ENCODE results near the gene LINC01488. TPM values are rescaled to one million over a fixed set of nuclear protein-coding genes. Genes with fewer than 3 reads are reported as not detected.

LINC01488 gene
- total RNA-seq, 1 donor from 2014 or later, result not detected

DNA sequence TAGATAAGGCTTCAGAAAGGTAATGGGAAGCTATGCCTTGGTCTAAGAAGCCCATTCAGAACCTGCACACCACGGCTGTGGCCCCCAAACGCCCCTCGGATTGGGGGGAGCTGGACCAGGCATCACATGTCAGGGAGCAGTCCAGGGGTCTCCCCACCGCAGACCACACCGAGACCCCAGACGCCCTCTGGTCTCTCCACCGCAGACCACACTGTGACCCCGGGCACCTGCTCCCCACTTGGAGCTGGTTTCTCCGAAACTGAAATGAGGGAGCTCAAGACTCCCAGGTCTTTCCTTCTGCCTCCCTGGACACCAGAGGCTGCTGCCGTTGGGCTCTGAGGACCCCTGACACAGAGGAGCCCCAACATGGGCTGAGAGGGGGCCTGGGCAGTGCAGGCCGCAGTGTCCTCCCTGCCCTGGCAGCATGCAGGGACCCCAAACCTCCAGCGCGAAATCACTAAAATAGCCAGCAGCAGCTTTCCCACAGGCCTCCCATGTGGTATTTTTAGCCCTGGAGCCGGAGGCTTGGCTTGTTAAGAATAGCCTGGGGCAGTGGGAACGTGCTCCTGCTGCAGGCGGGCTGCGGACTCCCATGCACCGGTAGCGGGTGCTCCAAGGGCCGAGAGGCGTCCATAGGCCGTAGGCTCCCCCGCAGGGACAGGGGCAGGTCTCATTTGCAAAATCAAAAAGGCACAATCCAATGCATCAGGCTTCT is 7.7 kb downstream of the LINC01488 start:
- Histone ChIP-seq H3K4me3 (no peak overlapping the region), H3K36me3 (no peaks in the 10 kb centered on the region), H3K4me1 (no peaks in the 10 kb centered on the region), H3K9me3 (no peaks in the 10 kb centered on the region), H3K27me3 (no peaks in the 10 kb centered on the region), H3K27ac (no peak overlapping the region)
- intact Hi-C loops (cut with DNase I), result no loop called here
- ATAC-seq (no peak), DNase-seq (no peak)
- TF ChIP-seq, protein P1, sequence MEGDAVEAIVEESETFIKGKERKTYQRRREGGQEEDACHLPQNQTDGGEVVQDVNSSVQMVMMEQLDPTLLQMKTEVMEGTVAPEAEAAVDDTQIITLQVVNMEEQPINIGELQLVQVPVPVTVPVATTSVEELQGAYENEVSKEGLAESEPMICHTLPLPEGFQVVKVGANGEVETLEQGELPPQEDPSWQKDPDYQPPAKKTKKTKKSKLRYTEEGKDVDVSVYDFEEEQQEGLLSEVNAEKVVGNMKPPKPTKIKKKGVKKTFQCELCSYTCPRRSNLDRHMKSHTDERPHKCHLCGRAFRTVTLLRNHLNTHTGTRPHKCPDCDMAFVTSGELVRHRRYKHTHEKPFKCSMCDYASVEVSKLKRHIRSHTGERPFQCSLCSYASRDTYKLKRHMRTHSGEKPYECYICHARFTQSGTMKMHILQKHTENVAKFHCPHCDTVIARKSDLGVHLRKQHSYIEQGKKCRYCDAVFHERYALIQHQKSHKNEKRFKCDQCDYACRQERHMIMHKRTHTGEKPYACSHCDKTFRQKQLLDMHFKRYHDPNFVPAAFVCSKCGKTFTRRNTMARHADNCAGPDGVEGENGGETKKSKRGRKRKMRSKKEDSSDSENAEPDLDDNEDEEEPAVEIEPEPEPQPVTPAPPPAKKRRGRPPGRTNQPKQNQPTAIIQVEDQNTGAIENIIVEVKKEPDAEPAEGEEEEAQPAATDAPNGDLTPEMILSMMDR (IDR thresholded peaks at IDR 0.05), result no peak

DNA sequence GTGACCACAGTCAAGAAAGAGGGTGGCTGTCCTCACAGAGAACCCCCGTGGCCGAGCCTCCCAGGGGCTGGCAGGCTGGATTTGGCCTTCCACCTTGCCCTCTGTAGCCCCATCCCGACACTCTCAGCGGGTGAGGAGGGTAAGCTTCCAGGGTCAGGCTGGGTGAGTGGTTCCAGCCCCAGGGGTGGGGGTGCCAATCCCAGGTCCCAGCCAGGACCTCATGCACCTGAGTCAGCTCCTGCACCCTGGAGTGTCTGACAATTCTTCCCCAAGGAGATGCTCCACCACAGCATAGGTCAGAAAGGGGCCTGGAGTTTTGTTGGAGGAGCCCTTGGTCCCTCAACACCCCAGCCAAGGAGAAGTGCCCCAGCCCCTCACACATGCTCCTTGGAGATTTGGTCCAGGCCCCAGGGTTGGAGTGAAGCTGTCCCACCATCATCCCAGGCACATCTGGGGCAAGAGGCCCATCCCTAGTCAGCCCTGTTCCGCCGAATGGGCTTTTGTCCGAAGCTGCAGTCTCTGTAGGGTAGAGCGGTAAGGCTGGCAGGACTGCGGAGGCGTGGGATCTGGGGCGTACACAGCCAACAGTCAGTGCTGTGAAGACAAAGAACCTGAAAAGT is 8.4 kb downstream of the LINC01488 start:
- TF ChIP-seq, protein P1 (IDR thresholded peaks at IDR 0.05), result no peak
- H3K27ac ChIP-seq, result no peak overlapping the region
- H3K36me3 ChIP-seq, result no peaks in the 10 kb centered on the region
- DNase-seq (no peak), ATAC-seq (no peak)
- intact Hi-C loops (cut with DNase I), result no loop called here
- H3K4me3 ChIP-seq, result no peak overlapping the region
- H3K27me3 ChIP-seq, result no peaks in the 10 kb centered on the region
- H3K4me1 ChIP-seq, result peaks cover 2% of the 10 kb centered on the region
- H3K9me3 ChIP-seq, result no peaks in the 10 kb centered on the region

DNA sequence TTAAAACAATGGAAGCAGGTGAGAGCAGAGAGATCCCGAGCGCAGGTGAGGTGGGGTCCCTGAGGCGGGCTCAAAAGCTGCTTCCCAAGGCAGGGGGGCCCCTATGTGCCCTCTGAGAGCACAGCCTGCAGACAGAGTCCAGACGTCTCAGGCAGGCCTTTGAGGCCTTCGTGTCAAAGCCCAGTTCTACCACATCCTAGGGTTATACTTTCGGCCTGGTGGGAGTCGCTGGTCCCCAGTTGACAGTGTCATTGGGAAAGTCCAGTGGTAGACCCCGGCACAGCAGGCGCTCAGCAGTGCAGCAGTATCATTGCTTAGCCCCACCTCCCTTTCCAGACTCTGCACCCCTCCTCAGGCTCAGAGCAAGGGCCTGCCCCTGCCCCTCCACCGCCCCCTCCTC is 9.1 kb downstream of the LINC01488 start:
- intact Hi-C loops (cut with DNase I), result no loop called here
- DNase-seq, result no peak
- Histone ChIP-seq H3K9me3 (no peaks in the 10 kb centered on the region), H3K27me3 (no peaks in the 10 kb centered on the region), H3K36me3 (no peaks in the 10 kb centered on the region), H3K27ac (no peak overlapping the region), H3K4me1 (peaks cover 3% of the 10 kb centered on the region), H3K4me3 (no peak overlapping the region)
- TF ChIP-seq, protein P1 (IDR thresholded peaks at IDR 0.05), result no peak
- ATAC-seq, result no peak

DNA sequence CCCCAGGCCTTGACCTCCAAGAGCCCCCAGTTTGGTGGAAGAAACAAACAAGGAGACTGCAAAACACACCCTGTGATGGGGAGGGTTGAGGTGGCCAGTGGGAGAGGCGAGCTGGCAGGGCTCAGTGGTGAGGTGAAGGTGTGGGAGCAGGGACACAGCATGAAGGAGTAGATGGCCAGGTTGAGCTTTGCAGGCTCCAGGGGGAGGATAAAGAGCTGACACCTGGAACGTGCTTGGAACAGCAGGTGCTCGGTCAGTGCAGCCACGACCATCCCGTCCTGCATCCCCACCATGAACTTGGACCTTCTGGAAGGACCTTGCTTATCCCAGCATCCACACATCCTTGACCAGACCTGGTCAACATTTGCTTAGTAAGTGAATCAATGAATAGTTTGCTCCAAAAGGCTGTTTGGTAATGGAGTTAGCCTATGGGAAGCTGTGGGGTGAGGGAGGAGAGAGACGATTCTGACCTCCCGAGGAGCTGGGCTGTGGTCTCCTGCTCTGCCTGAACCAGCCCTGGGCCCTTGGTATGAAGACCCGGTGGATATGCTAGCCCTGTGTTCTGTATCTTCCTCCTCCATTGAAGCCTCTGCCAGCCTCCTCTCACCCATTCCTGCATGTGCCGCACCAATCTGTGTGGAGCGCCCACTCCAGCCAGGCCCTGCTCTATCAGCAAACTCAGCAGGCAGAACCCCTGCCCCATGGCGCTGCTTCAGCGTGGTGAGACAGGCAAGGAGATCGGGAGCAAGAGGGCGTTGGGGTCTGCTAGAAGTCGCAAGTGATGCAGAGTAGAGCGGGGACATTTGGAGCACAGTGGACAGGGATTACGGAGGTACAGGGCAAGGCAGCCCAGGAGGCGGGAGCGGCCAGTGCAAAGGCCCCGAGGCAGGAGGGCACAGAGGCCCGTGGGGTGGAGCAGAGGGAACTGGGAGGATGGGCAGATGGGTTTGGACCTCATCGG is 9.9 kb downstream of the LINC01488 start:
- H3K4me3 ChIP-seq, result no peak overlapping the region
- H3K27me3 ChIP-seq, result no peaks in the 10 kb centered on the region
- H3K27ac ChIP-seq, result no peak overlapping the region
- TF ChIP-seq, protein P1 (IDR thresholded peaks at IDR 0.05), result no peak
- ATAC-seq (no peak), DNase-seq (no peak)
- H3K36me3 ChIP-seq, result no peaks in the 10 kb centered on the region
- intact Hi-C loops (cut with DNase I), result no loop called here
- no peaks in the 10 kb centered on the region for H3K9me3 ChIP-seq
- H3K4me1 ChIP-seq, result peaks cover 8% of the 10 kb centered on the region

DNA sequence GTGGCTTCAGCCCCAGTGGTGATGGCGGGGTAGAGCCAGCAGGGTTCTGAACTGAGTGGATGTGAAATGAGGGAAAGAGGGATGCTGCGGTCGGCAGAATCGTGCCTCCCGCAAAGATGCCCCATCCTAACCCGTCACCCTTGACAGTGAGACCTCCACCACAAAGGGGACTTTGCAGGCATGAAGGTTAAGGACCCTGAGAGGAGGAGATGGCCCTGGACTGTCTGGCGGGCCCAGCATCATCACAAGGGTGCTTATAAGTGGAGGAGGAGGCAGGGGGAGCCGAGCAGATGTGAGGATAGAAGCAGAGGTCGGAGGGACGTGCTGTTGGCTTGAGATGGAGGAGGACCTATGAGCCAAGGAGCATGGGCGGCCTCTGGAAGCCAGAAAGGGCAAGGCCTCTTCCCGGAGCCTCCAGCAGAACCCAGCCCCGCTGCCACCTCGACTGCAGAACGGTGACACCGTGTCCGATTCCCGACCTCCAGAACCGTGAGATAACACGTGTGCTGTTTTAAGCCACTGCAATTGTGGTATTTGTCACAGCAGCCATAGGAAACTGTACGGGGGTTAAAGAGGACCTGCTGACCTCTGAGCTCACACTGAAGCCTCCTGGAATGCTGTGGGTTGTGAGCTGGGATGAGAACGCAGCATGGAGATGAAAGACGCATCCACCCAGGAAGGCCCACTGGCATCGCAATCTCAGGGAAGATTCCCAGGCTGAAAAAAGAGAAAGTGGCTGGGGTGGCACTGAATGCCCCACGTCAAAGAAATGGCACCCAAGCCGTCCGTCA is 10.9 kb downstream of the LINC01488 start:
- Histone ChIP-seq H3K9me3 (no peaks in the 10 kb centered on the region), H3K27me3 (no peaks in the 10 kb centered on the region), H3K4me1 (peaks cover 18% of the 10 kb centered on the region), H3K27ac (no peak overlapping the region), H3K4me3 (no peak overlapping the region), H3K36me3 (no peaks in the 10 kb centered on the region)
- ATAC-seq (no peak), DNase-seq (no peak)
- TF ChIP-seq, protein P1 (IDR thresholded peaks at IDR 0.05), result no peak
- intact Hi-C loops (cut with DNase I), result no loop called here

Measured in upper lobe of right lung (tissue), 1 donor.